Body of pancreas (tissue), 4 donors: ENCODE measurements around the gene MKRN1. TPM values are rescaled to one million over a fixed set of nuclear protein-coding genes. Genes with fewer than 3 reads are reported as not detected.

ENCODE experiments used
- ATAC-seq: fragments of 150-250 bp; one replicate; pipeline ENCODE4 v1.9.1; 2016
- DNase-seq, 4 donors: peaks; one replicate each; pipeline ENCODE4 v3.0.0-alpha.2; 2019
- H3K27ac ChIP-seq, 4 donors: fragments of 200-600 bp; sonication (generic); 1 replicate in 3 of 4; 2 replicates in 1 of 4; pipeline versions ENCODE4 v1.5.1 to v1.6.1; 2016 to 2019; ENCODE audit warnings: mild to moderate bottlenecking in 1 of 4, mixed read lengths in 1 of 4, moderate library complexity in 1 of 4
- H3K27me3 ChIP-seq, 2 donors: fragments of 200-600 bp; sonication (generic); one replicate each; pipeline ENCODE4 v1.6.0; 2016; ENCODE audit warnings: mild to moderate bottlenecking in 1 of 2
- H3K36me3 ChIP-seq, 2 donors: fragments of 200-600 bp; sonication (generic); replicated peaks in 1 of 2; 2 replicates each; pipeline ENCODE4 v1.5.1; 2016; ENCODE audit warnings: low read depth in 2 of 2; ENCODE audit not compliant: insufficient read depth in 1 of 2
- H3K4me1 ChIP-seq: fragments of 200-600 bp; sonication (generic); one replicate; pipeline ENCODE4 v1.6.0; 2016
- H3K4me3 ChIP-seq, 2 donors: fragments of 200-600 bp; sonication (generic); 1 replicate in 1 of 2; 2 replicates in 1 of 2; pipeline ENCODE4 v1.5.1; 2016 to 2019
- H3K9me3 ChIP-seq, 3 donors: fragments of 200-600 bp; sonication (generic); 1 replicate in 2 of 3; 2 replicates in 1 of 3; pipeline ENCODE4 v1.5.1; 2016
- POLR2A ChIP-seq, 3 donors: fragments of 450-650 bp; IDR thresholded peaks; one replicate each; pipeline ENCODE4 v1.6.1; 2016; ENCODE audit warnings: antibody characterized with exemption in 3 of 3, mild to moderate bottlenecking in 2 of 3
- WGBS, 2 donors: methylation state at CpG; one replicate each; pipeline ENCODE4 v1.1.5; 2017; 5-methylcytosine and 5-hydroxymethylcytosine counted together
- intact Hi-C: fragments of 100-400 bp; cut with DNase I; formaldehyde crosslinking; loops from one replicate; pipeline ENCODE4 v1.15.1; 2023
- total RNA-seq, 2 donors: library from RNA; depleted of rRNA; stranded (reverse); fragments of >200 nt; gene quantifications; one replicate each; pipeline ENCODE4 v1.1.0, GENCODE V29; 2016
- TF ChIP-seq, protein P1 (sequence below), 7 experiments: fragments of 450-650 bp in 4 of 7; fragments of 200-600 bp in 3 of 7; sonication (generic) in 3 of 7; IDR thresholded peaks; one replicate each; pipeline ENCODE4 v1.5.1; 2016 to 2019; ENCODE audit warnings: antibody characterized with exemption in 7 of 7

Gene MKRN1
- total RNA-seq, 2 donors from 2014 or later = 29.7 to 46.2 TPM

DNA sequence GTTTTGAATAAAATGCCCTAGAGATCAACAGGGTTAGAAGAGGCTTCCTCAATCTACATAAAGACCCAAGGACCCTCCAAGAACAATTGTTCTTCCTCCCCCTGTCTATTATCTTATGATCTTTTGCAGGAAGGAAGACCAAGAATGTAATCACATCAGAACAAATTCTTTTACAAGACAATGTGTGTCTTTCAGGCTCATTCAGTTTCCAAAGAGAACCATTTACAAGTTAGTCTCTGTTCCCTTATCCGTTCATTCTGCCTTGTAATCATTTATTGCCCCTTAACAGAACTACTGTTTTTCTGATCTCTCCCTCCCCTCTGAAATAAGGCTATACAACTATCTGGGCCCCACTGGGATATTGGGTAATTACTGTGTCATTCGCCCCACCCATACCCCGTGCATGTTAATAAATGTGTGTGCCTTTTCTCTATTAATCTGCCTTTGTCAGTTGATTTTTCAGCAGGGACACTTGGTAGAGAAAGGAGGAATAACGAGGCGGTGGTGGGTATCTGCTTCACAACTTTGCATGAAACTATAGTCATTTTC, 5.7 kb upstream of the MKRN1 start:
- TF ChIP-seq POLR2A (IDR thresholded peaks at IDR 0.05) = no peak
- TF ChIP-seq, protein P1, sequence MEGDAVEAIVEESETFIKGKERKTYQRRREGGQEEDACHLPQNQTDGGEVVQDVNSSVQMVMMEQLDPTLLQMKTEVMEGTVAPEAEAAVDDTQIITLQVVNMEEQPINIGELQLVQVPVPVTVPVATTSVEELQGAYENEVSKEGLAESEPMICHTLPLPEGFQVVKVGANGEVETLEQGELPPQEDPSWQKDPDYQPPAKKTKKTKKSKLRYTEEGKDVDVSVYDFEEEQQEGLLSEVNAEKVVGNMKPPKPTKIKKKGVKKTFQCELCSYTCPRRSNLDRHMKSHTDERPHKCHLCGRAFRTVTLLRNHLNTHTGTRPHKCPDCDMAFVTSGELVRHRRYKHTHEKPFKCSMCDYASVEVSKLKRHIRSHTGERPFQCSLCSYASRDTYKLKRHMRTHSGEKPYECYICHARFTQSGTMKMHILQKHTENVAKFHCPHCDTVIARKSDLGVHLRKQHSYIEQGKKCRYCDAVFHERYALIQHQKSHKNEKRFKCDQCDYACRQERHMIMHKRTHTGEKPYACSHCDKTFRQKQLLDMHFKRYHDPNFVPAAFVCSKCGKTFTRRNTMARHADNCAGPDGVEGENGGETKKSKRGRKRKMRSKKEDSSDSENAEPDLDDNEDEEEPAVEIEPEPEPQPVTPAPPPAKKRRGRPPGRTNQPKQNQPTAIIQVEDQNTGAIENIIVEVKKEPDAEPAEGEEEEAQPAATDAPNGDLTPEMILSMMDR (IDR thresholded peaks at IDR 0.05) = no peak
- no peak for ATAC-seq
- DNase-seq = no peak
- Histone ChIP-seq H3K4me1 (peaks cover under 1% of the 10 kb centered on the region), H3K9me3 (no peaks in the 10 kb centered on the region), H3K36me3 (no peaks in the 10 kb centered on the region), H3K27ac (no peak overlapping the region), H3K4me3 (no peak overlapping the region), H3K27me3 (no peaks in the 10 kb centered on the region)
- WGBS, 2 donors = 53 to 61% methylated on average over 5 of the region's 5 CpGs
- intact Hi-C loops = no loop called here

DNA sequence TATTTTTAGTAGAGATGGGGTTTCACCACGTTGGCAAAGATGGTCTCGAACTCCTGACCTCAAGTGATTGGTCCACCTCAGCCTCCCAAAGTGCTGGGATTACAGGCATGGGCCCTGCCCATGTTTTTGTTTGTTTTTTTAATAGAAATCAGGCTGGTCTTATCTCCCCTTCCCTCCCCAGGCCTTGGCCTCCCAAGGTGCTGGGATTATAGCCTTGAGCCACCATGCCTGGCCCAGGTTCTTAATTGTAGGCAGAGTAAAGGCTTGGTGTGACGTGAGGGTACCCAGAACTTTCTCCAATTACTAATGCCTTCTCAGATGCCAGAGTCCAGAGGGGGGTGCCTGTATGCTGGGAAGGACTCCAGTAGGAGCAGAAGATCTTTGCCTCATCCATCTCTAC, 5.2 kb upstream of the MKRN1 start:
- H3K27ac ChIP-seq = no peak overlapping the region
- no peak for DNase-seq

DNA sequence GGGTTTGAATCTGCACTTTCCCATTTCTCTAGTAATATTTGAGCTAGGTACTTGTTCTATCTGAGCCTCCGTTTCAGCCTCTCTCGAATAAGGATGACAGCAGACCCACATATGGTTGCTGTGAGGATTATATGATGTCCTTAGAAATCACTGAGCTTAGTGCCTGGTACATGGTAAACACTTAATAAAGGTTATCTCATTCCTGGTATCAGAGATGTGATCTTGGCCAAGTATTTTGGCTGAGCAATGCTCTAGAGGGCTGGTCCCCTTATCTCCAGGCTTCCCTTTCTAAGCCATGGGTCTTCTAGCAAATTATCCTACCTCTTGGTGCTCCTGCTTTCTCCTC, 407 bp upstream of the MKRN1 start:
- DNase-seq (no peak), ATAC-seq (peak; percentile 9)
- TF ChIP-seq, protein P1 (IDR thresholded peaks at IDR 0.05) = no peak
- TF ChIP-seq POLR2A (IDR thresholded peaks at IDR 0.05) = no peak
- intact Hi-C loops = no loop called here
- no peaks in the 10 kb centered on the region for H3K36me3 ChIP-seq
- no peak overlapping the region for H3K4me3 ChIP-seq
- 0% methylated on average over 2 of the region's 2 CpGs for WGBS, 2 donors
- peak overlapping the region; percentile 82 to 97 (median 90) for H3K27ac ChIP-seq
- H3K9me3 ChIP-seq = no peaks in the 10 kb centered on the region
- H3K27me3 ChIP-seq = no peaks in the 10 kb centered on the region
- H3K4me1 ChIP-seq = peaks cover 31% of the 10 kb centered on the region

More for the DNA sequence above, 5.2 kb upstream of the MKRN1 start:
- 81 to 85% methylated on average over 3 of the region's 3 CpGs for WGBS, 2 donors
- Histone ChIP-seq H3K9me3 (no peaks in the 10 kb centered on the region), H3K4me3 (no peak overlapping the region), H3K27me3 (no peaks in the 10 kb centered on the region), H3K4me1 (peaks cover 5% of the 10 kb centered on the region), H3K36me3 (no peaks in the 10 kb centered on the region)
- ATAC-seq = no peak
- TF ChIP-seq, protein P1 (IDR thresholded peaks at IDR 0.05) = no peak
- no peak for TF ChIP-seq POLR2A (IDR thresholded peaks at IDR 0.05)
- intact Hi-C loops = no loop called here

DNA sequence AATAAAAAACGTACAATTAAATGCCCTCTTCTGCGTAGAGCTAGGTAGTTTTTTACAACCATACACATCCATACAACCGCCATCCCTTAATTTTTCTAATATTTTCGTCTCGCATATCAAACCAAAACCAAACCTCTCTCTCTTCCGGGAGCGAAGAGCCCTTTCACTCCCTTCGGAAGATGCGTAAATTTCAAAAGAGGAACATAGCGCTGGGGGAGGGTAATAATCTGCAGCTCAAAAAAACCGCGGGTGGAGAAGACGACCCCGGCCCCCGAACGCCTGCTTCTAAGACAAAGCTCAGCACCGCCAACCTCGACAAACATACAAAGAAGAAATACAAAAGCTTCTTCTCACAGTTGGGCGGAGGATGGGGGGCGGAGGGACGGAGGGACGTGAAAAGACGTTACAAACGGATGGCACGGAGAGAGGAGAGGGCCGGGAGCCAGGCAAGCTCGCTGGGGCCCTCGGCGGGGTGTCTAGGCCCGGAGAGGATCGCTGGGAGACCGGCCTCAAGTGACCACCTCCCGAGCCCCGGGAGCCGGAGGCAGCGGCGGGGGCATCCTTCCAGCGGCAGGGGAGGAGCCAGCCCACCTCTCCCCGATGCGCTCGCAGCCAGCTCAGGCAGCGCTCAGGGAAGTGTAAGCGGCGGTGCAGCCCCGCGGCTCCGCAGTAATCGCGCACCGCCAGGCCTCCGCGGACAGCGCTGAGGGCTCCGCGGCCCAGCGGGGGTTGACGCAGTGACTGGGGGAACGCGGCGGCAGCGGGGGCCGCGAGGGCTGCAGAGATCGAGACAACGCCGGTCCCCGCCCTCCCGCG, 851 bp downstream of the MKRN1 start:
- intact Hi-C loops = no loop called here

More for the DNA sequence above, 851 bp downstream of the MKRN1 start:
- Histone ChIP-seq H3K4me1 (peaks cover 31% of the 10 kb centered on the region), H3K9me3 (no peaks in the 10 kb centered on the region), H3K36me3 (no peaks in the 10 kb centered on the region), H3K27me3 (no peaks in the 10 kb centered on the region), H3K27ac (peak overlapping the region; percentile 82 to 97 (median 90)), H3K4me3 (peak overlapping the region; percentile 44 to 75)
- DNase-seq (peak in 2 of 4 donors; percentile 30 to 37), ATAC-seq (peak; percentile 24)
- 0 to 1% methylated on average over 31 to 68 of the region's 69 CpGs for WGBS, 2 donors
- TF ChIP-seq, protein P1 (IDR thresholded peaks at IDR 0.05) = no peak
- TF ChIP-seq POLR2A (IDR thresholded peaks at IDR 0.05) = no peak
